GM19397 (cell line): ENCODE results near the gene GRAPL.
"Not testable (repeated sequence)": the region's sequence is repeated elsewhere in the genome, so short reads cannot be mapped to it uniquely, and the experiment has no call there.

Source experiments
- ATAC-seq: cut with Tn5 transposase; IDR thresholded peaks from one replicate; pipeline ENCODE4 v1.9.1; 2021; ENCODE audit warnings: mild to moderate bottlenecking, moderate library complexity; ENCODE audit not compliant: unreplicated experiment

The GRAPL gene

GRCh38 chr17:19187883-19188869, 60.8 kb downstream of the GRAPL start:
- peak; percentile 33 for ATAC-seq

GRCh38 chr17:19188870-19189708, 61.7 kb downstream of the GRAPL start:
- ATAC-seq: peak; percentile 59

GRCh38 chr17:19189781-19190405, 62.5 kb downstream of the GRAPL start:
- not testable (repeated sequence) for ATAC-seq

- peak; percentile 91 for ATAC-seq
Observed at GRCh38 chr17:19196382-19197204, 69.2 kb downstream of the GRAPL start.

- ATAC-seq: not testable (repeated sequence)
Observed at GRCh38 chr17:19202448-19202847, 75.1 kb downstream of the GRAPL start.

GRCh38 chr17:19203429-19203828, 76.0 kb downstream of the GRAPL start:
- not testable (repeated sequence) for ATAC-seq
